Astrocyte (in vitro differentiated cells and primary cell): ENCODE results near the gene DEDD2. TPM values are rescaled to one million over a fixed set of nuclear protein-coding genes. Genes with fewer than 3 reads are reported as not detected.
A peak's percentile ranks its signal among the peaks of the same experiment; 100 is the strongest.

Experiments used
- DNase-seq: peaks from one replicate; pipeline ENCODE4 v3.0.0-alpha.2; 2010; ENCODE audit warnings: low read depth
- FAIRE-seq: peaks from 2 replicates; lab custom pipeline; 2011; peaks lifted over from hg19 to GRCh38; lab: Jason Lieb, UNC
- H2AFZ ChIP-seq: 2 replicates; pipeline ENCODE4 v1.6.0; 2012; ENCODE audit warnings: low read depth, low read length, inconsistent platforms
- H3K27ac ChIP-seq: 2 replicates; pipeline ENCODE4 v1.5.1; 2011; ENCODE audit warnings: low read depth, low read length, inconsistent platforms
- H3K27me3 ChIP-seq: 2 replicates; pipeline ENCODE4 v1.6.0; 2011; ENCODE audit warnings: low read length, inconsistent platforms; ENCODE audit not compliant: insufficient read depth
- H3K36me3 ChIP-seq: 2 replicates; pipeline ENCODE4 v1.5.1; 2011; ENCODE audit warnings: low read length, inconsistent platforms; ENCODE audit not compliant: insufficient read depth
- H3K4me1 ChIP-seq: 2 replicates; pipeline ENCODE4 v1.5.1; 2011; ENCODE audit warnings: low read length, inconsistent platforms; ENCODE audit not compliant: insufficient read depth
- H3K4me2 ChIP-seq: 2 replicates; pipeline ENCODE4 v1.6.0; 2012; ENCODE audit warnings: low read length, inconsistent platforms
- H3K4me3 ChIP-seq: 2 replicates; pipeline ENCODE4 v1.5.1; 2011; ENCODE audit warnings: low read depth, mild to moderate bottlenecking, low read length, inconsistent platforms; ENCODE audit not compliant: insufficient read depth
- H3K79me2 ChIP-seq: 2 replicates; pipeline ENCODE4 v1.6.0; 2012; ENCODE audit warnings: mild to moderate bottlenecking, low read length, inconsistent platforms; ENCODE audit not compliant: insufficient read depth
- H3K9ac ChIP-seq: 2 replicates; pipeline ENCODE4 v1.6.0; 2012; ENCODE audit warnings: mild to moderate bottlenecking, low read length, inconsistent platforms
- H3K9me3 ChIP-seq: 2 replicates; pipeline ENCODE4 v1.5.1; 2012; ENCODE audit warnings: low read depth, mild to moderate bottlenecking, low read length, inconsistent platforms; ENCODE audit not compliant: insufficient read depth
- H4K20me1 ChIP-seq: 2 replicates; pipeline ENCODE4 v1.6.0; 2012; ENCODE audit warnings: low read length, inconsistent platforms; ENCODE audit not compliant: insufficient read depth
- H3K27ac Mint-ChIP-seq: one replicate; pipeline ENCODE4 v1.8.0; 2021; ENCODE audit warnings: mild to moderate bottlenecking, mixed read lengths; ENCODE audit not compliant: unreplicated experiment
- H3K27me3 Mint-ChIP-seq: one replicate; pipeline ENCODE4 v1.8.0; 2021; ENCODE audit warnings: low read depth, mixed read lengths; ENCODE audit not compliant: unreplicated experiment
- H3K36me3 Mint-ChIP-seq: one replicate; pipeline ENCODE4 v1.8.0; 2021; ENCODE audit warnings: low read depth, mixed read lengths; ENCODE audit not compliant: unreplicated experiment
- H3K4me1 Mint-ChIP-seq: one replicate; pipeline ENCODE4 v1.8.0; 2021; ENCODE audit warnings: low read depth, mixed read lengths; ENCODE audit not compliant: unreplicated experiment
- H3K4me3 Mint-ChIP-seq: one replicate; pipeline ENCODE4 v1.8.0; 2021; ENCODE audit warnings: mild to moderate bottlenecking, moderate library complexity, mixed read lengths; ENCODE audit not compliant: unreplicated experiment
- H3K9me3 Mint-ChIP-seq: one replicate; pipeline ENCODE4 v1.8.0; 2021; ENCODE audit warnings: mild to moderate bottlenecking, mixed read lengths; ENCODE audit not compliant: unreplicated experiment
- CTCF ChIP-seq: IDR thresholded peaks from 2 replicates; pipeline ENCODE4 v1.5.1; 2011; ENCODE audit warnings: low read depth, mild to moderate bottlenecking, inconsistent platforms, low read length, moderate library complexity; ENCODE audit not compliant: insufficient read depth
- EZH2 ChIP-seq: IDR thresholded peaks from 2 replicates; pipeline ENCODE4 v1.6.1; 2012; ENCODE audit warnings: mild to moderate bottlenecking, low read length, inconsistent platforms; ENCODE audit not compliant: insufficient read depth
- total RNA-seq: library from RNA; stranded (reverse); gene quantifications from 2 replicates; pipeline ENCODE4 v1.2.1, GENCODE V29; 2021

Gene DEDD2
- total RNA-seq, 1 donor from 2014 or later = 26.1 TPM

GRCh38 chr19:42204664-42205063, 12.8 kb downstream of the DEDD2 start:
- no peak overlapping the region for H3K4me2 ChIP-seq
- TF ChIP-seq CTCF = no peak
- no peak for TF ChIP-seq EZH2
- H3K27ac ChIP-seq = no peak overlapping the region
- H3K27ac Mint-ChIP-seq = no peak overlapping the region
- H3K27me3 Mint-ChIP-seq = no peaks in the 10 kb centered on the region
- no peaks in the 10 kb centered on the region for H3K27me3 ChIP-seq
- H2AFZ ChIP-seq = no peak overlapping the region
- H4K20me1 ChIP-seq = peaks cover 37% of the 10 kb centered on the region
- H3K4me3 Mint-ChIP-seq = no peak overlapping the region
- H3K9ac ChIP-seq = no peak overlapping the region
- H3K9me3 Mint-ChIP-seq = no peaks in the 10 kb centered on the region
- FAIRE-seq (no peak), DNase-seq (no peak)
- H3K4me1 ChIP-seq = peaks cover 36% of the 10 kb centered on the region
- no peaks in the 10 kb centered on the region for H3K9me3 ChIP-seq
- H3K4me3 ChIP-seq = no peak overlapping the region
- H3K36me3 Mint-ChIP-seq = peaks cover 53% of the 10 kb centered on the region
- H3K4me1 Mint-ChIP-seq = peaks cover 28% of the 10 kb centered on the region
- peaks cover 11% of the 10 kb centered on the region for H3K36me3 ChIP-seq
- H3K79me2 ChIP-seq = peaks cover 34% of the 10 kb centered on the region

- Mint-ChIP-seq H3K27ac (no peak overlapping the region), H3K36me3 (peaks cover 50% of the 10 kb centered on the region), H3K4me3 (no peak overlapping the region), H3K27me3 (no peaks in the 10 kb centered on the region), H3K4me1 (peaks cover 30% of the 10 kb centered on the region), H3K9me3 (no peaks in the 10 kb centered on the region)
- TF ChIP-seq EZH2 (no peak), CTCF (no peak)
- Histone ChIP-seq H3K9me3 (no peaks in the 10 kb centered on the region), H3K4me3 (no peak overlapping the region), H3K27ac (no peak overlapping the region), H4K20me1 (peaks cover 40% of the 10 kb centered on the region), H3K4me1 (peaks cover 36% of the 10 kb centered on the region), H3K79me2 (peaks cover 29% of the 10 kb centered on the region), H3K4me2 (no peak overlapping the region), H2AFZ (no peak overlapping the region), H3K9ac (no peak overlapping the region), H3K27me3 (no peaks in the 10 kb centered on the region), H3K36me3 (peaks cover 10% of the 10 kb centered on the region)
- DNase-seq (no peak), FAIRE-seq (no peak)
Observed at GRCh38 chr19:42203700-42204099, 13.8 kb downstream of the DEDD2 start.

- peaks cover 47% of the 10 kb centered on the region for H3K36me3 Mint-ChIP-seq
- no peak overlapping the region for H3K4me3 ChIP-seq
- FAIRE-seq (no peak), DNase-seq (no peak)
- no peak overlapping the region for H3K27ac ChIP-seq
- peaks cover 29% of the 10 kb centered on the region for H3K79me2 ChIP-seq
- H3K4me3 Mint-ChIP-seq = no peak overlapping the region
- H3K9me3 ChIP-seq = no peaks in the 10 kb centered on the region
- H3K4me1 Mint-ChIP-seq = peaks cover 22% of the 10 kb centered on the region
- no peak overlapping the region for H3K4me2 ChIP-seq
- peaks cover 24% of the 10 kb centered on the region for H3K4me1 ChIP-seq
- H3K27me3 ChIP-seq = no peaks in the 10 kb centered on the region
- TF ChIP-seq EZH2 (no peak), CTCF (no peak)
- no peaks in the 10 kb centered on the region for H3K9me3 Mint-ChIP-seq
- H2AFZ ChIP-seq = no peak overlapping the region
- peaks cover 14% of the 10 kb centered on the region for H3K36me3 ChIP-seq
- H3K9ac ChIP-seq = no peak overlapping the region
- H3K27ac Mint-ChIP-seq = peak overlapping the region; percentile 20
- peaks cover 43% of the 10 kb centered on the region for H4K20me1 ChIP-seq
- H3K27me3 Mint-ChIP-seq = no peaks in the 10 kb centered on the region
Observed at GRCh38 chr19:42202290-42202880, 15.1 kb downstream of the DEDD2 start.
